Islet precursor cell (in vitro differentiated cells): ENCODE results near the gene PCDHGA2.

Experiments used
- DNase-seq: peaks from one replicate; pipeline ENCODE4 v3.0.0-alpha.2; 2018

PCDHGA2 gene

DNA sequence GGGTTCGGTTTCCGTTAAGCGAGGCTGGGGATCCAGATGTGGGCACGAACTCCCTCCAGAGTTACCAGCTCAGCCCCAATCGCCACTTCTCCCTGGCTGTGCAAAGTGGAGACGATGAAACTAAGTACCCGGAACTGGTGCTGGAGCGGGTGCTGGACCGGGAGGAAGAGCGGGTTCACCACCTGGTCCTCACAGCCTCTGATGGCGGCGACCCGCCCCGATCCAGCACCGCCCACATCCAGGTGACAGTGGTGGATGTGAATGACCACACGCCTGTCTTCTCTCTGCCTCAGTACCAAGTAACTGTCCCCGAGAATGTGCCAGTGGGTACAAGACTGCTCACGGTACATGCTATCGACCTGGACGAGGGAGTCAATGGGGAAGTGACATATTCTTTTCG is 44.8 kb downstream of the PCDHGA2 start:
- no peak for DNase-seq

DNA sequence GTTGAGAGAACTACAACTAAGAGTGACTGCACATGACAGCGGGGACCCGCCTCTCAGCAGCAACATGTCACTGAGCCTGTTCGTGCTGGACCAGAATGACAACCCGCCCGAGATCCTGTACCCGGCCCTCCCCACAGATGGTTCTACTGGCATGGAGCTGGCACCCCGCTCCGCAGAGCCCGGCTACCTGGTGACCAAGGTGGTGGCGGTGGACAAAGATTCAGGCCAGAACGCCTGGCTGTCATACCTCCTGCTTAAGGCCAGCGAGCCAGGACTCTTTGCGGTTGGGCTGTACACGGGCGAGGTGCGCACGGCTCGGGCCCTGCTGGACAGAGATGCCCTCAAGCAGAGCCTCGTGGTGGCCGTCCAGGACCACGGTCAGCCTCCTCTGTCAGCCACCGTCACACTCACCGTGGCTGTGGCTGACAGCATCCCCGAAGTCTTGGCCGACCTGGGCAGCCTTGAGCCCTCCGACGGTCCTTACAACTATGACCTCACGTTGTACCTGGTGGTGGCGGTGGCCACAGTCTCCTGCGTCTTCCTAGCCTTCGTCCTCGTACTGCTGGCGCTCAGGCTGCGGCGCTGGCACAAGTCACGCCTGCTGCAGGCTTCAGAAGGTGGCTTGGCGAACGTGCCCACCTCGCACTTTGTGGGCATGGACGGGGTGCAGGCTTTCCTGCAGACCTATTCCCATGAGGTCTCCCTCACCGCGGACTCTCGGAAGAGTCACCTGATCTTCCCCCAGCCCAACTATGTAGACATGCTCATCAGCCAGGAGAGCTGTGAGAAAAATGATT is 46.1 kb downstream of the PCDHGA2 start:
- no peak for DNase-seq

DNA sequence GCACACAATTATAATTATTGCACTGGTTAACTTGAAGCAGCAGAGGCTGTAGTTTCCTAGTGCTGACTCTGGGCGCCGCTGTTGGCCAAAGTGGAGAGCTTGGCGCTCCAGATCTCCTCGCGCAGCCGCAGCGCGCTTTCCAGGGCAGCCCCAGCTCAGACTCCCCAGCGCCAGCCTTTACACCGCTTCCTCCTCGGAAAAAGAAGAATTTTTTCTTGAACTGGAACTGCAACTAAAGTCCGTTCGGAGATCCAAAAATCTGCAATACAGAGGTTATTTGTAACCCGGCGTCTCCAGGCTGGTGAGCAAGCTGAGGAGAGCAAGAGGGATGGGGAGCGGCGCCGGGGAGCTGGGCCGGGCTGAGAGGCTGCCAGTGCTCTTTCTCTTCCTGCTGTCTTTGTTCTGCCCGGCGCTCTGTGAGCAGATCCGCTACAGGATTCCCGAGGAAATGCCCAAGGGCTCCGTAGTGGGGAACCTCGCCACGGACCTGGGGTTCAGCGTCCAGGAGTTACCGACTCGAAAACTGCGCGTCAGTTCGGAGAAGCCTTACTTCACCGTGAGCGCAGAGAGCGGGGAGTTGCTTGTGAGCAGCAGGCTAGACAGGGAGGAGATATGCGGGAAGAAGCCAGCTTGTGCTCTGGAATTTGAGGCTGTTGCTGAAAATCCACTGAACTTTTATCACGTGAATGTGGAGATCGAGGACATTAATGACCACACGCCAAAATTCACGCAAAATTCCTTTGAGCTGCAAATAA is 49.2 kb downstream of the PCDHGA2 start, which contains the start of gene PCDHGB4:
Gene PCDHGB4 (plus strand): TSS at position 142 of the 755 bp plus-strand sequence. CDS start 187 bp downstream, at position 329.
- DNase-seq, result peak; percentile 83

DNA sequence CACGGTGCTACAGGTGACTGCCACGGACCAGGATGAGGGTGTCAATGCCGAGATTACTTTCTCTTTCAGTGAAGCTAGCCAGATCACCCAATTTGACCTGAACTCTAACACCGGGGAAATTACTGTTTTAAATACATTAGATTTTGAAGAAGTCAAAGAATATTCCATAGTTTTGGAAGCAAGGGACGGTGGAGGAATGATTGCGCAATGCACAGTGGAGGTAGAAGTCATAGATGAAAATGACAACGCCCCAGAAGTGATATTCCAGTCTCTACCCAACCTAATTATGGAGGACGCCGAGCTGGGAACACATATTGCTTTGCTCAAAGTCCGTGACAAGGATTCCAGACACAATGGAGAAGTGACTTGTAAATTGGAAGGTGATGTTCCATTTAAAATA is 50.1 kb downstream of the PCDHGA2 start:
- no peak for DNase-seq

DNA sequence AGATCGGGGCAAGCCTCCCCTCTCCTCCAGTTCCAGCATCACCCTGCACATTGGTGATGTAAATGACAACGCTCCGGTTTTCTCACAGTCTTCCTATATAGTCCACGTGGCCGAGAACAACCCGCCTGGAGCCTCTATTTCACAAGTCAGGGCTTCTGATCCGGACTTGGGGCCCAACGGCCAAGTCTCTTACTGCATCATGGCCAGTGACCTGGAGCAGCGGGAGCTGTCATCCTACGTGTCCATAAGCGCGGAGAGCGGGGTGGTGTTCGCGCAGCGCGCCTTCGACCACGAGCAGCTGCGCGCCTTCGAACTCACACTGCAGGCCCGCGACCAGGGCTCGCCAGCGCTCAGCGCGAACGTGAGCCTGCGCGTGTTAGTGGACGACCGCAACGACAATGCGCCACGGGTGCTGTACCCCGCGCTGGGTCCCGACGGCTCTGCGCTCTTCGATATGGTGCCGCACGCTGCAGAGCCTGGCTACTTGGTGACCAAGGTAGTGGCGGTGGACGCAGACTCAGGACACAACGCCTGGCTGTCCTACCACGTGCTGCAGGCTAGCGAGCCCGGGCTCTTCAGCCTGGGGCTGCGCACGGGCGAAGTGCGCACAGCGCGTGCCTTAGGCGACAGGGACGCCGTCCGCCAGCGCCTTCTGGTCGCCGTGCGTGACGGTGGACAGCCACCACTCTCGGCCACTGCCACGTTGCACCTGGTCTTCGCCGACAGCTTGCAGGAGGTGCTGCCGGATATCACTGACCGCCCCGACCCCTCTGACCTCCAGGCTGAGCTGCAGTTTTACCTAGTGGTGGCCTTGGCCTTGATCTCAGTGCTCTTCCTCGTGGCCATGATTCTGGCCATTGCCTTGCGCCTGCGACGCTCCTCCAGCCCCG is 50.8 kb downstream of the PCDHGA2 start:
- no peak for DNase-seq

DNA sequence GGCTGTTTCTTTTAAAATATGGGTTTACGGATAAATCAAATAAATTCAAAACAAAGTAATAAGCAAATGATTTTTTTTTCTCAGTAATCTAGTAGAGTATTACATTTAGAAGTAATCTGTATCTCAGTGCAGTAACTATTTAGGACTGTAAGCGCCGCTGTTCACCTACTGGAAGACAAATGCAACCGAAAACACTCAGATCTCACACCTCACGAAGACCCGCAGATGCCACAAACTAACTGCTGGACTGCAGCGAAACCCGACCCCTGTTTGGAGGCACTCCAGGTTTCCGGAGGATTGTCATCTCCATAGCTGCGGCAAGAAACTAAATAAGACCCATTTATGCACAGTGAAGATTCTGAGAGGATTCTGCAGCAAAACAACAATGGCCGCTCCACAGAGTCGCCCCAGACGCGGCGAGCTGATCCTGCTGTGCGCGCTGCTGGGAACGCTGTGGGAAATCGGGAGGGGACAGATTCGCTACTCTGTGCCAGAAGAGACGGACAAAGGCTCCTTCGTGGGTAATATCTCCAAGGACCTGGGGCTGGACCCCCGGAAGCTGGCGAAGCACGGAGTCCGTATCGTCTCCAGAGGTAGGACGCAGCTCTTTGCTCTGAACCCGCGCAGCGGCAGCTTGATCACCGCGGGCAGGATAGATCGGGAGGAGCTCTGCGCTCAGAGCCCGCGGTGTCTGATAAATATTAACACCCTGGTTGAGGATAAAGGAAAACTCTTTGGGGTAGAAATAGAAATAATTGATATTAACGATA is 54.1 kb downstream of the PCDHGA2 start, which contains the start of gene PCDHGA8:
Gene PCDHGA8 (plus strand): TSS at position 205 of the 770 bp plus-strand sequence. CDS start 181 bp downstream, at position 386.
- DNase-seq, result no peak
